GM21717 (cell line): Measurements from ENCODE around the gene TECR.
A peak's percentile ranks its signal among the peaks of the same experiment; 100 is the strongest.
"Not testable (repeated sequence)": the region's sequence is repeated elsewhere in the genome, so short reads cannot be mapped to it uniquely, and the experiment has no call there.

Source experiments
- ATAC-seq: cut with Tn5 transposase; IDR thresholded peaks from one replicate; pipeline ENCODE4 v1.9.1; 2021; ENCODE audit warnings: mild to moderate bottlenecking, moderate library complexity; ENCODE audit not compliant: unreplicated experiment

Gene TECR

DNA sequence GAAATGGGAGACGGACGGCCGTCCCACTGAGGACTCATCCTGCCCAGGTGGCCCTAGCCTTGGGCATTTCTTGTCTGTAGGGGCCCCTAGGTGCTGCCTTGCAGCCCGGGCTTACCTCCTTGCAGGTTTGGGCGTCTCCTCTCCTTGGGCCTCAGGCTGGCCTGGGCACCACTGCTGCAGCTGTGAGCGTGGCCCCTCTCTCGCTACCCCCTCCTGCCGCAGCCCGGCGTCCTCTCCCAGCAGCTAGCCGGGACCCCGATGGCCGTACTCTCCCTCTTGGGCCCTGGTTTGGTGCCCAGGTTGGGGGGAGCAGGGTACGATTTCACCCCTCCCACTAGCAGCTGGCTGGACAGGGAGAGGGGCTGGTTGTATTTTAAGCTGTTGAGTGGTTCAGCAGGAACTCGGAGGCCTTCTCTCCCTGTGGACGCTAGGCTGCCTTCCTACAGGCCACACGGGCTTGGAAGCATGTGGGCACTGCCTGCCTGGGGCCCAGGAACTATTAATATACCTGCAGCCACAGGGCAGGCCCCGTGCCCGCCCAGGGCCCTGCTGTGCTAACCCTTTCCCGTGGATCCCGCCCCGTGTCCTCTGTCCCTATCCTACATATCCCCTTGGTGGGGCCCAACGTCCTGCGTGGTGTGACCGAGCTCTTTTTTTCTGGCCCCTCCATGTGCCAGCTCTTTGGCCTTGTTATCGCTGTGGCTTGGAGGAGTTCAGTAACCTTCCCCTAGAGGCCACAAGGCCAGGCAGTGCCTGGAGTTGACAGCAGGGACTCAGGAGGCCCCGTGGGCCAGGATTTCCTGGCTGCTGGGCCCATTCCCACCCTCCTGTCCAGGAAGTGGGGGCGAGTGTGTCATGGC is 30.8 kb downstream of the TECR start:
- no peak for ATAC-seq

GRCh38 chr19:14560776-14561108 is 31.3 kb downstream of the TECR start:
- no peak for ATAC-seq

GRCh38 chr19:14561249-14561648 is 31.9 kb downstream of the TECR start:
- ATAC-seq, result no peak

- no peak for ATAC-seq
These were observed 32.5 kb downstream of the TECR start for GRCh38 chr19:14561847-14562351.

- ATAC-seq, result no peak
These were observed 33.5 kb downstream of the TECR start for GRCh38 chr19:14562660-14563589.

GRCh38 chr19:14563590-14563926 is 34.2 kb downstream of the TECR start:
- no peak for ATAC-seq

GRCh38 chr19:14563989-14564651 is 34.7 kb downstream of the TECR start:
- ATAC-seq, result no peak

DNA sequence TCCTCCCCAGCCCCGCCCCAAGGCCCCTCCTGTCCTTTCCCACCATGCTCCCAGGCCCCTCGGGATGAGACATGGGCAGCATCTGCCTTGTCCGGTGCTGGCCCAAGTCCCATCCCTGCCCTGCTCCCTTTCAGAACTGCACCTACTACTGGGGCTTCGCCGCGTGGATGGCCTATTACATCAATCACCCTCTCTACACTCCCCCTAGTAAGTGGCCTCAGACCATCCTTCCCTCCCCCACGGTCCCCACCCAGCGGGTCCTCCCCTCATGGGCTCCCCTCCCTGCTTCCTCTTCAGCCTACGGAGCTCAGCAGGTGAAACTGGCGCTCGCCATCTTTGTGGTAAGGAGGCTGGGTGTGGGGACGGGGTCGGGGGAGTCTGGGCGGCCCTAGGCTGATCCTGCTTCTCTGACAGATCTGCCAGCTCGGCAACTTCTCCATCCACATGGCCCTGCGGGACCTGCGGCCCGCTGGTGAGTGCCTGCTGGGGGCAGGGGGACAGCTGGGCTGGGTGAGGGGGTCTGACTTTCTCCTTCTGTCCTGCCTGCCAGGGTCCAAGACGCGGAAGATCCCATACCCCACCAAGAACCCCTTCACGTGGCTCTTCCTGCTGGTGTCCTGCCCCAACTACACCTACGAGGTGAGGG is 35.4 kb downstream of the TECR start:
- not testable (repeated sequence) for ATAC-seq

DNA sequence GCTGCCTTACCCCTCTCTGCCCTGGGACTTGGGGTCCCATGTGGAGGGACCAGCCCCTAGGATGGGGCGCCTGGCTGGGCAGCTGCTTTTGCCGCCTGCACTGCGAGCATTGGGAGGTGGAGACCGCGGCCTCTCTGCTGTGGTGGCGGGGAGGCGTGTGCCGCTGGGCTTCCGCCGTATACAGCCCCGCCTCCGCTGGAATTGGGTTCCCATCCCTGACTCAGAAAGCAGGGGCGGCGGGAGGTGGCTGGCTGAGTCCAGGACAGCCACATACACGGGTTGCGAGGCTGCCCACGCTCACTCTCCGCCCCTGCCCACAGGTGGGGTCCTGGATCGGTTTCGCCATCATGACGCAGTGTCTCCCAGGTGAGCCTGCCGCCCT is 35.9 kb downstream of the TECR start:
- no peak for ATAC-seq

DNA sequence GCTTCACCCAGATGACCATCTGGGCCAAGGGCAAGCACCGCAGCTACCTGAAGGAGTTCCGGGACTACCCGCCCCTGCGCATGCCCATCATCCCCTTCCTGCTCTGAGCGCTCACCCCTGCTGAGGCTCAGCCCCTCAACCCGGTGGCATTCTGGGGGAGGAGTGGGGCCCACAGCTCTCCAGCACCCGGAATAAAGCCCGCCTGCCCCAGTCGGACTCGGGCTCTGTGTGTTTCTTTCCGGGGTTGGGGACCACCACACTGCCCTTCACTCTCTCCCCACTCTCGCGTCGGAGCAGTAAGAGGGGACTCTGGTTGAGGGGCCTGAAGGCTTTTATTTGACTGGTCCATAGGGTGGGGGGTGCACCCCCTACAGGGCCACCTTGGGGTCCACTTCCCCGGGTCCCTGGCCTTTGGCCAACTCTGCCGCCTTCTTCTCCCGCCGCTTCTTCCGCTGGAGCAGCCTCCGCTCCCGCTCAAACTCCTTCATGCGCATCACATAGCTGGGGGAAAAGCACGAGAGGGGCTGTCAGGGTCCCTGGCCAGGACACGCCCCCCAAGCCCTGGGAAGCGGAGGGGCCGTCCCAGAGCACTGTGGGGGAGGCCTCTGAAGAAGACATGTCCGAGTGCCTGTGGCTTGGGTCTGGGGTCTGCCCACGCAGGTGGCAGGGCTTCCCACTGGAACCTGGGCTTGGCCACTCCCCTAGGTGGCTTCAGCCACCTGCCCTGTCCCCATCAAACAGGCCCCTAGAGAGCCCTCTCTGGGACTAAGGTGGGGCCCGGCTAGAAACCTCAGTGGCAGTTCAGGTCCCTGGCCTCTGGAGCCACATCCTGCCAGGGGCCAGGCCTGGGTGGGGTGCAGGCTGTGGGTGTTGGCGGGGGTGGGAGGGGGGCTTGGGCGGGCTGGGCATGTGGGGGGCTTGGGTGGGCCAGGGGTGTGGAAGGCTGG is 36.6 kb downstream of the TECR start:
- ATAC-seq, result no peak

- no peak for ATAC-seq
These were observed 37.3 kb downstream of the TECR start for GRCh38 chr19:14566712-14567077.

DNA sequence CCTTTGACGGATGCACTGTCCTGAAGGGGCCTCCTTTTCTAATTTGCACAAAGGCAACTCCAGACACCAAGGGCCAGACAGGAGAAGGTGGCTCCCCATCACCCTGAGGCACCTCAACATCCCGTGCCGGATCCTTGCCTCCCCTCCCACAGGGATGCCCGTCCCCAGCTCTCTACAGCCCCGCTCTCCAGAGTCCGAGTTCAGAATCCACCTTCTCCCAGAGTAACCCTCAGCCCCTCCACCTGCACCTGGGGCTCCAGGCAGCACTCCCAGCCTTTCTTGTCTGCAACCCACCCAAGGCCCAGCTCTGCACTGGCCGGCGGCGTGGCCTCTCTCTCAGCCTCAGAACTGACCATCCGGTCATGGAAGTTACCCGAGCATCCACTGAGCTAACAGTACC is 37.7 kb downstream of the TECR start:
- no peak for ATAC-seq

- ATAC-seq, result no peak
These were observed 41.6 kb downstream of the TECR start for GRCh38 chr19:14570864-14571527.

DNA sequence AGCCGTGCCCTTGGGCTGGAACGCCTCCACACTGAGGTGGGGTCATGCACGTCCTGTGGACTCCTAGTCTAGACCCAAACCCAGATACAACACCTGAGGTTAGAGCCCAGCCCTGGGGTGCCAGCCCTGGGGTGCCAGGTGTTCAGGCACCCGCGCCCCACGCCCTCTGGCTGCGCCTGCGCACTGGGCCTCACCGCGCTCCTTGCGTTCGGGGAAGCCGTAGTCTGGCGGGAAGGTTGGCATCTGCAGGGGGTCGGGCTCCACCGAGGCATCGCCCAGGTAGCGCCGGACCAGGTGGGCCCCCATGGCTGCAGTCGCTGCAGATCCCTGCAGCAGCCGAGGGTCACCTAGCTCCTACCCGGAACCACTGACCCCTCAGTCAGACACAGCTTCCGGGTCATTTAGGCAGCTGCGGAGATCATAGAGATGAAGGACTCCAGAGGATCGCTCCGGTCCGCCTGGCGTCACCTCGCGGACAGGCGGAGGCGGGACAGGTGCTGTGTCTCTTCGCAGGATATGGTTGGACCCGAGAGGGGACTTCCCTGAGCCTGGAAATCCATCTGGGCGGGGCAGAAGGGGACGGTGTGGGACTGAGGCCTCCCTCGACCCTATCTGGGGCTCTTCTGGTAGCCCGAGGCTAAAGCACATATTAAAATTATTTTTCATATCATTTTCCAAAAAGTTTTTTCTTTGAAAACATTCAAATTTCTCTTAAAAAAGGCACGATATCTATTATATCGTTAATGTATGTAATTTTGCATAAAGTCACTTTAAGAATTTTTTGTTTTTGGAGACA is 42.5 kb downstream of the TECR start, which contains the start of gene NDUFB7:
Gene NDUFB7, minus strand, starts transcription at position 372 of the 796 bp plus-strand sequence. Its CDS starts 66 bp downstream, at position 306.
- ATAC-seq, result peak; percentile 73

GRCh38 chr19:14575428-14575980 is 46.1 kb downstream of the TECR start:
- ATAC-seq, result no peak

- no peak for ATAC-seq
These were observed 47.0 kb downstream of the TECR start for GRCh38 chr19:14576363-14576762.

DNA sequence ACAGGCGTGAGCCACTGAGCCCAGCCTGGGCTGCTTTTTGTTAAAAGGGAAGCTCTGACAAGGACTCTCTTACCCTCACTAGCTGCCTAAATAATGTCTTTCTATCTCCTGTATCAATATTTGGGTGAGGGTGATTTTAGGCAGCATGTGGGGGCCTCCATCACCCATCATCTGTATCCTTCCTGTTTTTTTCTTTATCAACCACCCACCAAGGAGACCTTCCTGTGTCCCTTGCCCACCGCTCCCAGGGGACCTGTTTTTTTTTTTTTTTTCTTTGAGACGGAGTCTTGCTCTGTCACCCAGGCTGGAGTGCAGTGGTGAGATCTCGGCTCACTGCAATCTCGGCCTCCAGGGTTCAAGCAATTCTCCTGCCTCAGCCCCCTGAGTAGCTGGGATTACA is 47.9 kb downstream of the TECR start:
- no peak for ATAC-seq

GRCh38 chr19:14577885-14578427 is 48.6 kb downstream of the TECR start:
- no peak for ATAC-seq
